Stimulated activated CD8-positive, alpha-beta memory T cell treated with anti-CD3 and anti-CD28 coated beads, Interleukin-12 subunit alpha, Interleukin-12 subunit beta, amount 100 ng/mL, for 1 hour (primary cell): ENCODE measurements around the gene MTA2.
"Not testable (repeated sequence)": the region's sequence is repeated elsewhere in the genome, so short reads cannot be mapped to it uniquely, and the experiment has no call there.

Experiments used
- DNase-seq: peaks from one replicate; pipeline ENCODE4 v3.0.0-alpha.2; 2020; ENCODE audit warnings: low read depth

Gene MTA2

DNA sequence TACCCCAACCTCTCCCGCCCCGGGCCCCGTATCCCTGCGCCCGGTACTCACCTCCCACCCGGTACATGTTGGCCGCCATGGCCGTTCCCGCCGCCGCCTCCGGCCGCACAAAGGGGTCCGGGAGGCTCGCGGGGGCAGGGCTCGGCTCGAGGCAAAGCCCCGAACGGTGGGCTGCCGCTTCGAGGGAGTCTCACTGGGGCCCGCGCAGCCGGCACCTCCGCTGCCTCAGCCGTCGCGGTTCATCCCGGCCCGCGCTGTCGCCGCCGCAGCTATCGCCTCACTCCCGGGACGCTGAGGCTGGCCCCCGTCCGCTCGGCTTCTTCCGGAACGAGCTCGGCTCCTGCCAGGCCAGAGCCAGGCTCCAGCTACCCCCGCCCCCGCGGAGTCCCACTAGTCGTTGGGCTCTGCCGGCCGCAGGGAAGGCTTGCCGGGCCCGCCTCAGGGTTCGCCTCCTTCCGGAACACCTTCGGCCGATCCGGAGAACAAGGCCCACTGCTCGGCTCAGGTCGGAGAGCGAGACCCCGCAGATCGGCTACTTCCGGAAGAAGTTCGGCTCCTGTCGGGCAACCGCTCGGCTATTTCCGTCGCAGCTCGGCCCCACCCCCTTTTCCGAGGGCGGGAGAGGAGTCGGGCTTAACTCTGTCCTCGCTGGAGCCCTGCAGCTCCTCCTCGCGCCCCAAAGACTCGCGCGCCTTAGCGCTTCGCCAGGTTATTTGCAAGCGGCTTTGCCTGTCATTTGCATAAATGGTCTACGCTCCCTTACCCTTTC is at the start of gene MTA2:
Gene MTA2, minus strand, starts transcription at position 494 of the 769 bp plus-strand sequence. Its CDS starts 415 bp downstream, at position 79.
- DNase-seq = peak; percentile 98

DNA sequence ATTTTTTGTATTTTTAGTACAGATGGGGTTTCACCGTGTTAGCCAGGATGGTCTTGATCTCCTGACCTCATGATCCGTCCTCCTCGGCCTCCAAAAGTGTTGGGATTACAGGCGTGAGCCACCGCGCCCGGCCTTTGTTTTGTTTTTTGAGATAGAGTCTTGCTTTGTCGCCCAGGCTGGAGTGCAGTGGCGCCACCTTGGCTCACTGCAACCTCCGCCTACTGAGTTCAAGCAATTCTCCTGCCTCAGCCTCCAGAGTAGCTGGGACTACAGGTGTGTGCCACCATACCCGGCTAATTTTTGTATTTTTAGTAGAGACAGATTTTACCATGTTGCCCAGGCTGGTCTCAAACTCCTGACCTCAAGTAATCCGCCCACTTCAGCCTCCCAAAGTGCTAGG is 48.6 kb upstream of the MTA2 start:
- DNase-seq = not testable (repeated sequence)

DNA sequence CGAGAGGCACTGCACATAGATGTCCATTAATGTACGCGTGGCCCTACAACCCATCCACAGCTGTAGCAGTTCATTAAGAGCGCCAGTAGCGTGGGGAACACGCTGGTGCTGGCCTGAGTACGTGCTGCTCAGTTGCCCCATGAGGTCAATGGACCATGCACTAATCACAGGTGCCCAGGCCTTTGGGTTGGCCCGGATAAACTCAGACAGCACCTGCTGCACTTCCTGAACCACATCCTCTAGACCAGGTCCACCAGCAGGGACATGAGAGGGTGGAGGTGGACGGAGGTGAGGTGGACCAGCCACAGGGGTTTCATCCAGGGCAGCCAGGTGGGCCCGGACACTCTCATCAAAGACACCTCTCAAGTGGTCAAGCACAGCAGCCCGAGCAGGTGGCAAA is 47.8 kb upstream of the MTA2 start:
- no peak for DNase-seq

DNA sequence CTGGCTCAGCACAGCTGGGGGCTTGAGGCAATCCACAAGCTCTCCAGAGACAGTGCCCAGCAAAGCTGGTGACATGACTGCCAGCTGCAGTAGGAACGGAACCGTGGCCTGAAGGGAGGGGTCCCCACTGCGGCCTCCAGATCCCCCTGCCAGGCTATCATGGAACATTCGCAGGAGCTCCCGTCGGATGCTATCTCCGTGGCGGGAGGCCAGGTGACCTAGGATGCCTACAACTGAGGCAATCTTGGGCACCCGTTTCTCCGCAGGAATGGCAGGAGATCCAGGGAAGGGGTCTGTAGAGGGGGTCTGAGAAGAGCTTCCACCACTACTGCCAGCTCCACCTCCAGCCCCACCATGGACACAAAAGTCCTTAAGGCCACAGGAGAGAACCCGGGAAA is 47.3 kb upstream of the MTA2 start:
- no peak for DNase-seq

DNA sequence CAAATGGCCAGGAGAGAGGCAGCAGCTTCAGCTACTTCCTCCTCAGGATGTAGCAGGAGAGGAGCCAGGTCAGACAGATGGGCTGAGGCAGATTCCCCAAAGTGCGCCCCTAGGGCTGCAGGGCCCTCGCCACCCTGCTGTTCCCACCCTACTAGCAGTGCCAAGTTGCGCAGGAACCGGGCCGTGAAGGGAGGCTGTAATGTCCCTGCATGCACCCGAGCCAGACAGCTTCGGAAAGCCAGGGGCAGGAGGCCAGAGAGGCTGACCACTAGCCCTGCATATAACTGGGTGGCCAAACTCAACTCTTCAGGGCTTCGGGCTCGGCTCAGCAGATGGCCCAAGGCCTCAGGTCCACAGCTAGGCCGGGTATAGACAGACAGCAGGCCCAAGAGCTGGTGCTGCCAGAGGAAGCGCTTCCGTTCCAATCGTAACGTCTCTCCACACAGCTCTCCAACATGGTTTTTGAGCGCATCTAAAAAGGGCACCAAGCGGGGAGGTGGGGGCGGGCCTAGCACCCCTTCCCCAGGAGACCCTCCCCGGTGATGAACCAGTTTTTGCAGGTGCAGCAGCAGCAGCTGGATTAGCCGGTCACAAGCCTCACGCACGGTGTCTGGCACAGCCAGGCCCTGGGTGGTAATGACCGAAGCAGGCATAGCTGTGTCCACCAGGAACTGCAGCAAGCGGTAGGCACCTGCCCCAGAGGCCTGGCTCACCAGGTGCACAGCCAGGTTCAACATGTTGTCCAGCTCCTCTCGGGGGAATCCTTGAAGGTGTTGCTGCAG is 46.7 kb upstream of the MTA2 start:
- DNase-seq = no peak

DNA sequence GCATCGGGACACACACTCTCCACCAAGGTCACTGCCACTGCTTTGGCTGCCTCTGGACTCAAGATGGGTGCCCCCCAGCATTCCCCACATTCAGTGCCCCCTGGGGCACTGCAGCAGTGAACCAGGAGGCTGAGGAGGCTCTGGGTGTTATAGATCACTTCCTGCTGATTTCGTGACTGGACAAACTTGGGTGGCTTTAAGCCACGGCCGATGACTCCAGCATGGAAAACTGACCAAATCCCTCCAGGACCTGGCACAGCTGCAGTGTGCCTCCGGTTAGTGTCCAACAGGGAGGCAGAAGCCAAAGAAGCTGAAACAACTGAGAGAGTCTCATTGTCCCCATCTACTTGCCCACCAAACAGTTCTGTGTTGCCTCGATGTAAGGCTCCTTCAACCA is 45.9 kb upstream of the MTA2 start:
- no peak for DNase-seq

DNA sequence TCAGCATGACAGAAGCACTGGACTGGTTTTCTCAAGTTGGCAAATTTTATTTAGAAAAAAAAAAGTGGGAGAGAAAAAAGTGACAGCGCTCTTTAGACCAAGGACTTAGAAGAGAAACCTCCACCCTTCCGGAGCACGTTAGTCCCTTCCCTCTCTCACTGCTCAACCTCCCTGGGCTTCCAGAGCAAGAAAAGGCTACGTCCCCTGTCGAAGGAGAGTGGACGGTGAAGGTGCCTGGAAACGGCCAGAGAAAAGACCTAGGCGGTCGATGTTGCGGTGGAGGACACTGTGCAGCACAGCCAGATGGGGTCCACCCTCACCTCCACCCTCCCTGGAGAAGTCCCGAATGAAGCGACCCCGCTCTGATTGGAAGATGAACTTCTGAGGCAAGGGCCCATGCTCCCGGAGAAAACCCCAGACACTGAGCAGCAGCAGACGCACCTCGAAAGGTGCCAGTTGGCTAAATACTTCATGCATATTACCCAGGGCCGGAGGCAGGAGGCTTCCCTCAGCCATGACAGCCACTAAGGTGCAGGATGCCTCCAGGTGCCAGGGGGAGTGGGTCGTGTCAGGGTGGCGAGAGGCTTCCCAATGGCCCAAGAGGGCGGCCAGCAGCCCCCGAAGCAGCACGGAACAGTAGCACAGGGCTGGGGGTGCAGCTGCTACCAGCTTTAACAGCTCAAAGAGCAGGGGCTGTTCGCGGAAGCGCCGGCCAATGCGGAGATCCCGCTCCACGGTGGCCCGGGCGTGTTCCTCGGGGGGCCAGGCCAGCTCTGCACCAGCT is 45.4 kb upstream of the MTA2 start:
- no peak for DNase-seq

DNA sequence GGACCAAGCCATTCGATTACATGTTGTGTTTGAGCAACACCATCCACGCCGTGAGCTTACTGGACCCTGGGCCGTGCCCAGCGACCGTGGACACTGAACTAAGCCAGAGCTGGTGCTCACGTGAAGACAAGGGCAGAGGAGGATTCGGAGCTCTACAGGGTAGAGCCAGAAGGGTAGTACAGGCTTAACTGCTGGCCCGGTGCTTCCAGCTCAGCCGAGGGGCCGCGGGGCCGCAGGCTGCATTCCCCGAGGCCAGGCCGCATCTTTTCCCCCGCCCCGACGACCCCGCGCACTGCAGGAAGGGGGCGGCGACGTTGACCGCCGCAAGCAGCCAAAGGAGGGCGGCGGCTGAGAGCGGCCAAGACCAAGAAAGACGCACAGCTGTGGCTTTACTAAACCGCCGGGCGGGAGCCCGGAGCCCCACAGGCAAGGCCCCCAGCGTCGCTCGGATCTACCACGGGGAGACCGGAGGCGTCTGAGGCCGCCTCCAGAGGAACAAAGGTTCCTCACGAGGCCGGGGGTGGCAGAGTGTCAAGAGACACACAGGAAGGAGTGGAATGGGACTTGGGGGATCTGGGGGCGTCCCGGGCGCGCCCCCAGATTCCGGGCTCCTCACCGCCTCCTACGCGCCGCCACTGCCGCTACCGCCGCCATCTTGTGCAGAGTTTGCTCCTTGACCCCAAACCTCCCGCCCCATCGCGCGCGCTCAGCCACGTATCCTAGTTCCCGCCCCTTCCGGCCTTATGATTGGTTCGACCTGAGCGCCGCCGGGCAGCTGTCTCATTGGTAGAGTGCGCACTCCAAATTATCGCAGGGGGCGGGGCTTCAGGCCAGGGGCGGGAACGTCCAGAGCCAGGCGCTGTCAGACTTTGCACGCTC is 44.5 kb upstream of the MTA2 start, which contains the start of gene GANAB:
Gene GANAB, minus strand, starts transcription at position 668 of the 879 bp plus-strand sequence. Its CDS starts 14 bp downstream, at position 654.
- peak; percentile 99 for DNase-seq

DNA sequence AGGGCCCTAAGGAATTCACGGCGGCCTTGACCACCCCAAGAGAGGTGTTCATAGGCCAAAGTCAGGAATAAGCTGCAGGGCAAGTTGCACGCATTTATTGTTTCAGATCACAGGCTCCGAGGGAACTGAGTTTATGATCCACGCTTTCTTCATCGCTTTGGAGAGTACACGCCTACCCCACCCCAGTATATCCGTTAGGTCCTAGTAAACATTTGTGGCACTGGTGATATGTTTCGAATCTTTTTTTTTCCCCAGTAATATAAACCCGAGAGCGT is 43.9 kb upstream of the MTA2 start:
- no peak for DNase-seq

DNA sequence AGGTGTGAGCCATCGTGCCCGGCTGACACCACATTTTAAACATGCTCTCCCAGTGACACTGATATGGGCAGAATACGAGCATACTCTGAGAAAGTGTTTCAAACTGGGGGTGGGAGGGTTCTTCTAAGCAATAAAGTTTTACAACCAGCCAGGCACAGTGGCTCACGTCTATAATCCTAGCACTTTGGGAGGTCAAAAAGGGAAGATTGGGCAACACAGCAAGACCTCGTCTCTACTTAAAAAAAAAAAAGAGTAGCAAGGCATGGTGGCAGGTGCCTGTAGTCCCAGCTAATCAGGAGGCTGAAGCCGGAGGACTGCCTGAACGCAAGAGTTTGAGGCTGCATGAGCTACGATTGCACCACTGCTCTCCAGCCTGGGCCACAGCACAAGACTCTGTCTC is 42.6 kb upstream of the MTA2 start:
- no peak for DNase-seq

DNA sequence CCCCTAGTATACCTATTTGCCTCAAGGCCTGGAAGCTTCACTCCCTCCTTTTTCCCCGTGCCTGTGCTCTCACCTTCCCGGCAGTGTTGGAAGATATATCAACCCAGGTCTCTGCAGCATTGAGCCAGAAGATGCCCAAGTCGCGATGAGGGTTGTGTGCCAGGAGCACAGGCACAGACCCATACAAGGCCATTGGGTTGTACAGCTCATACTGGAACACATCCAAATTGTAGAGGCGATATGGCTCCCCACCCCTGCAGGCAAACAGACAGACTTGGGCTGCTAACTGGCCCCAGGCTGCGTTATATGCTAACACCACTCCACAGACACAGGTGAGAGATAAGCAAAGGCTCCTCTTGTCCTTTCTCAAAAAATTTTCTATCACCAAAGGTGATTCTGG is 30.8 kb upstream of the MTA2 start:
- no peak for DNase-seq

DNA sequence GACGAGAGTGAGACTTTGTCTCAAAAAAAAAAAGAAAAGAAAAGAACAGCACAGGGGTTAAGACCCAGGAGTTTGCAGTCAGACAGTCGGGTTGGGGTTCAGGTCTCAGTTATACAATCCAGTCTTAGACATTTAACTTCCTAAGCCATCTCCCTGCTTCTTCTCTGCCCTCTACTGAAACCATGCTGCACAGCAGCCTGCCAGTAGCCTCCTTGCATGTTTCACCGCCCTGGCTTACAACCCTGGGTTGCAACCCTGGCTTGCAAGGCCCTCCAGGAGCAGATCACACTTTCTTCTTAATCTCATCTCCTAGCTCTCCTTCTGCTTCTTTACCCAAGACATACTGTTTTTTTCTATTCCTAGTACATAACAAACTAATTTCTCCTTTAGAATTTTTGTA is 26.0 kb upstream of the MTA2 start:
- DNase-seq = no peak

DNA sequence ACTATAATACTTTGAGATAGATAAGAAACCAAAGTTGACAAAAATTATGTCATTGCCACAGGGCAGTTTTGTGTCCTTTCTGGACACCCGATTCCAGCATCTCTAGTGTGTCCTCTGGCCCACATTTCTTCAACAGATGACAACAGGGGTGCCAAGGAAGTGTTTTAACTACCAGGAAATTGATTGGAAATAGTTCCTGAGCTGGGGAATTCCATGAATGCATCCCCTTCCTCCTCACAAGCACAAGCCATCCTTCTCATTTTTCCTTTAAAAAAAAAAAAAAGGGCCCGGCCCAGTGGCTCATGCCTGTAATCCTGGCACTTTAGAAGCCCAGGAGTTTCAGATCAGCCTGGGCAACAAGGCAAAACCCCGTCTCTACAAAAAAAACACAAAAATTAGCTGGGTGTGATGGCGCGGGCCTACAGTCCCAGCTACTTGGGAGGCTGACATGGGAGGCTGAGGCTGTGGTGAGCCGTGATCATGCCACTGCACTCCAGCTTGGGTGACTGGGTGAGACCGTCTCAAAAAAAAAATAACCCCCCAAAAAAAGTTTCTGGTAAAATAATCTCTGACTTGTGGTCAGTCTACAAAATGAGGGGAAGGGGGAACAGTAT is 20.9 kb upstream of the MTA2 start:
- no peak for DNase-seq

DNA sequence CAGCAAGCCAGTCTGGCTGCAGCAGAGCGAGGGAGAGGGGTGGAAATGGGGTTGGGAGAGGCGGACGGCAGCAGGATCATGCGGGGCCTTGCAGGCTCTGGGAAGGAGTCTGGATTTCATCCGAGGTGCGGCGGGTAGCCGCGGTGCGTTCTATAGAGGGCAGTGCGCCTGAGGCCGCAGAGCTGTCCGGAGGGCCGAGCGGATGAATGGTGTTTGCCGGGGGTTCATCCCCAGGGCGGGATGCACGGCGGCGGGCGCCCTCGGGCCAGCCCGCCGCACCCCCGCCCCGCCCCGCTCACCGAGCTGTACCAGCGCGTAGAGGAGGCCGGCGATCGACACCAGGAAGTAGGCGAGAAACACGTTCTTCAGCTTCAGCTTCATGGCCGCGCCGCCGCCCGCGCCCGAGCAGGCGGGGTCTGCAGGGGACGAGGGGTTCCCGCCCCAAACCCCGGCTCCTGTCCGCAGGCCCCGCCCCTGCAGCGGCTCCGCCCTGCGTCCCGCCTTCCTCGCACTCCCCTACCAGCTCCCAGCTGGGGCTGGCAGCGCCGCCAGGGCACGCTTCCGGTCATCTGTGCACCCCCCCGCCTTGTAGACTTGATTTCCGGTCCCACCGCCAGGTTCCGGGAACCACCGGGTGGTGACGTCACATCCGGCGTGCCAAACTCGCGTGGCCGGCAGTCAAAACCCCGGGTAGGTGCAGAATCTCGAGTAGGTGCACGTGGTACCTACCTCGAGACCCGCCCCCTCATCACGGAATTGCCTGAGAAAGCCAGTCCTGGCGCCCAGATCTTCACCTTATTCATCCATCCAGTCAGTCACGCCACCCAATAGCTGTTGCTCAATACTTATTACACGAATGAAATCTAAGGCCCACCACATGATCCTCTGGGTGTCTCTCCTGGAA is 20.2 kb upstream of the MTA2 start, which contains the start of gene B3GAT3:
Gene B3GAT3, minus strand, starts transcription at position 420 of the 904 bp plus-strand sequence. Its CDS starts 39 bp downstream, at position 381.
- peak; percentile 94 for DNase-seq

DNA sequence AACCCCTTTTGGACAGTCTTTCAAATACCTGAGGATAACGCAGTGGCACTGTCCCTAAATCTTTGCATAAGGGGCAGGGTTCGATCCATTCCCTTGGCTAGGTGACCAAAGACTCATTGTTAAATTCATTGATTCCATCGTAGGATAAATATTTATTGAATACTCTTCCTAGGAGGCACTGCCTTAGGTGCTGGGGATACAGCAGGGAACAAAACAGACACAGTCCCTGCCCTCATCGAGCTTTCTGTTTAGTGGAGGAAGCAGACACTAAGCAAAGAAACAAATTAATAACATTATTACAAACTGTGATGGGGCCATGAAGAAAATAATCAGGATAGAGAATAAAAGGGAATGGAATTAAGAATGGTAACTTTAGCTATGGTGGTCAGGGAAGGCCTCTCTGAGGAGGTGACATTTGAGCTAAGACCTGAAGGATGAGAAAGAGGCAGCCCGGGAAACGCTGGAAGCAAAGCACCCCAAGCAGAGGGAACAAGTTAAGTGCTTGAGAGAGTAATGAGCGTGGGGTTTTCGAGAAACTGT is 19.4 kb upstream of the MTA2 start:
- no peak for DNase-seq

DNA sequence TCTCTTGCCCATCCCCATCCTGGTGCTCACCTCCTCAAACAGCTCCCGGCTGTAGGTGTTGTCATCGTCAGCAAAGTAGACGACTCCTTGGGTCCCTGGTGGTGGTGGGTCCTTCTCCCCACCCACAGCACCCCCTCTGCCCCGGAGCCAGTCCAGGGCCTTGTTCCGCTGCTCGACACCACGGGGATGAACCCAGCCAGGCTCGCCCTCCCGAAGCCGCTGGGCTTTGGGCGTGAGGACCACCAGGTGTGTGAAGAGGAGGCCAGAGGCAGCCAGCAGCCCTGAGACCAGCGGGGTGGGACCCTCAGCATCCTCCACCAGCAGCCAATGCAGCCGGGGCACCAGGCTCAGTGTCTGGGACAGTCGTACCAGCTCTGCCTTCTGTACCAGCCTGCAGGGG is 15.3 kb upstream of the MTA2 start:
- not testable (repeated sequence) for DNase-seq

DNA sequence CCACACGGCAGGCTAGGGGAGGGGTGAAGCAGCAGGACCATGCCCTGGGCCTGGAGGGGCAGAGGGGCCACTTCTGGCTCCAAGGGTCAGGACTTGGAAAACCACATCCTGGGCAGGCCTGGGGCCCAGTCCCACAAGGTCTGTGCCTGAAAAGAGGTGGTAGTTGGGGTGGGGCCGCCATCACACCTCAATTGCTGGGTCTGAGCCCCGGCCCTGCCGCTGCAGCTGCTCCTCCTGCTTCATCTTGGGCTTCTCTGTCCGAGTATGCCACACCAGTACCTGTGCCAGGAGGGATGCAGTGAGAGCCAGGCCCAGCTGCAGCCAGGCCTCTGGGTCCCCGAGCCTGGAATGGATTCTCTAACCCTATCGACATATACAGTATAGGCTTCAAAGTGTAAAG is 13.9 kb upstream of the MTA2 start:
- DNase-seq = no peak

DNA sequence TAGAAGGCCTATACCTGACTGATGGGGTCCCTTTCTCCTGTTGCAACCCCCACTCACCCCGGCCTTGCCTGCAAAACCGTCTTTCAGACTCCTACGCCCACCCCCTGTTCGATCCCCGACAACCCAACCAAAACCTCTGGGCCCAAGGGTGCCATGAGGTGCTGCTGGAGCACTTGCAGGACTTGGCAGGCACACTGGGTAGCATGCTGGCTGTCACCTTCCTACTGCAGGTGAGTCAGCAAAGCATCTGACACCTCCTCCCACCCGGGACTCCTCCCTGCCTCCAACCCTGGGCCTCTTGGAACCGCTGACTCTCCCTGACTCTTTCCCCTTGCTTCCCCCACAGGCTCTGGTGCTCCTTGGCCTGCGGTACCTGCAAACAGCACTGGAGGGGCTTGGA is 12.6 kb upstream of the MTA2 start:
- DNase-seq = no peak

DNA sequence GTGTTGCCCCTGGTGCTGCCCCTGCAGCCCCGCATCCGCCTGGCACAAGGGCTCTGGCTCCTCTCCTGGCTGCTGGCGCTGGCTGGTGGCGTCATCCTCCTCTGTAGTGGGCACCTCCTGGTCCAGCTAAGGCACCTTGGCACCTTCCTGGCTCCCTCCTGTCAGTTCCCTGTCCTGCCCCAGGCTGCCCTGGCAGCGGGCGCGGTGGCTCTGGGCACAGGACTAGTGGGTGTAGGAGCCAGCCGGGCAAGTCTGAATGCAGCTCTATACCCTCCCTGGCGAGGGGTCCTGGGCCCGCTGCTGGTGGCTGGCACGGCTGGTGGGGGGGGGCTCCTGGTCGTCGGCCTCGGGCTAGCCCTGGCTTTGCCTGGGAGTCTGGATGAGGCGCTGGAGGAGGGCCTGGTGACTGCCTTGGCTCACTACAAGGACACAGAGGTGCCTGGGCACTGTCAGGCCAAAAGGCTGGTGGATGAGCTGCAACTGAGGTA is 11.7 kb upstream of the MTA2 start:
- DNase-seq = no peak
